Measurements from ENCODE around the gene TMEM163.

Gene TMEM163

DNA sequence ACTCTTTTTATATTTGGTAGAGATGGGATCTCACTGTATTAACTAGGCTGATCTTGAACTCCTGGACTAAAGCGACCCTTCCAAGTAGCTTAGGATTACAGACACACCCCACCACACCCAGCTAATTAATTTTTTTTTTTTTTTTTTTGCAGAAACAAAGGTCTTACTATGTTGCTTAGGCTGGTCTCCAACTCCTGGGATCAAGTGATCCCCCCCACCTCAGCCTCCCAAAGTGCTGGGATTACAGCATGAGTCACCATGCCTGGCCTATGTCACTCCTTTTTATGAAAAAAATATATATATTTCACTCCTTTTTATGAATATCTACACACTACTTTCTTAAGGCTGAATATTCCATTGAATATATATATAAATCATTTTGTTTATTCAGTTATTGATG lies 302.2 kb downstream of the TMEM163 start:
- H3K27ac ChIP-seq (ENCODE audit: low read depth, low read length), result no peak overlapping the region
- TF ChIP-seq, protein P1, sequence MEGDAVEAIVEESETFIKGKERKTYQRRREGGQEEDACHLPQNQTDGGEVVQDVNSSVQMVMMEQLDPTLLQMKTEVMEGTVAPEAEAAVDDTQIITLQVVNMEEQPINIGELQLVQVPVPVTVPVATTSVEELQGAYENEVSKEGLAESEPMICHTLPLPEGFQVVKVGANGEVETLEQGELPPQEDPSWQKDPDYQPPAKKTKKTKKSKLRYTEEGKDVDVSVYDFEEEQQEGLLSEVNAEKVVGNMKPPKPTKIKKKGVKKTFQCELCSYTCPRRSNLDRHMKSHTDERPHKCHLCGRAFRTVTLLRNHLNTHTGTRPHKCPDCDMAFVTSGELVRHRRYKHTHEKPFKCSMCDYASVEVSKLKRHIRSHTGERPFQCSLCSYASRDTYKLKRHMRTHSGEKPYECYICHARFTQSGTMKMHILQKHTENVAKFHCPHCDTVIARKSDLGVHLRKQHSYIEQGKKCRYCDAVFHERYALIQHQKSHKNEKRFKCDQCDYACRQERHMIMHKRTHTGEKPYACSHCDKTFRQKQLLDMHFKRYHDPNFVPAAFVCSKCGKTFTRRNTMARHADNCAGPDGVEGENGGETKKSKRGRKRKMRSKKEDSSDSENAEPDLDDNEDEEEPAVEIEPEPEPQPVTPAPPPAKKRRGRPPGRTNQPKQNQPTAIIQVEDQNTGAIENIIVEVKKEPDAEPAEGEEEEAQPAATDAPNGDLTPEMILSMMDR (IDR thresholded peaks at IDR 0.05; ENCODE audit: low read depth, low read length, poor library complexity, severe bottlenecking), result no peak
- TF ChIP-seq EZH2phosphoT487 (IDR thresholded peaks at IDR 0.05; ENCODE audit: borderline replicate concordance, low read length), result no peak
- H4K20me1 ChIP-seq (ENCODE audit: control insufficient read depth, insufficient read depth, low read depth, low read length), result no peaks in the 10 kb centered on the region
- H3K4me3 ChIP-seq (ENCODE audit: low read length), result no peak overlapping the region
- peaks cover 11% of the 10 kb centered on the region for H3K4me1 ChIP-seq (ENCODE audit: control insufficient read depth, low read length)
- H3K4me2 ChIP-seq (ENCODE audit: low read length), result no peak overlapping the region
- H3K27me3 ChIP-seq (ENCODE audit: control insufficient read depth, low read length), result no peaks in the 10 kb centered on the region
- H3K9me3 ChIP-seq (ENCODE audit: control insufficient read depth, insufficient read depth, low read length), result no peaks in the 10 kb centered on the region
- peaks cover 31% of the 10 kb centered on the region for H3K36me3 ChIP-seq (ENCODE audit: control insufficient read depth, low read length)
- H3K9me2 ChIP-seq (replicated peaks; ENCODE audit: control insufficient read depth, low read length), result no peaks in the 10 kb centered on the region
- no peaks in the 10 kb centered on the region for H3K79me2 ChIP-seq (ENCODE audit: control insufficient read depth, low read length)
- H3F3A ChIP-seq (ENCODE audit: control insufficient read depth, insufficient read depth), result no peaks in the 10 kb centered on the region

GRCh38 chr2:134416018-134416417 lies 302.8 kb downstream of the TMEM163 start:
- Histone ChIP-seq H3K4me3 (ENCODE audit: low read length) (no peak overlapping the region), H3K9me2 (replicated peaks; ENCODE audit: control insufficient read depth, low read length) (no peaks in the 10 kb centered on the region), H3K36me3 (ENCODE audit: control insufficient read depth, low read length) (peaks cover 35% of the 10 kb centered on the region), H3K4me2 (ENCODE audit: low read length) (no peak overlapping the region), H3K9me3 (ENCODE audit: control insufficient read depth, insufficient read depth, low read length) (no peaks in the 10 kb centered on the region), H3K4me1 (ENCODE audit: control insufficient read depth, low read length) (peaks cover 17% of the 10 kb centered on the region), H3K79me2 (ENCODE audit: control insufficient read depth, low read length) (peaks cover under 1% of the 10 kb centered on the region; the same call in 1 of the 2 replicates), H4K20me1 (ENCODE audit: control insufficient read depth, insufficient read depth, low read depth, low read length) (no peaks in the 10 kb centered on the region), H3F3A (ENCODE audit: control insufficient read depth, insufficient read depth) (peaks cover 4% of the 10 kb centered on the region), H3K27ac (ENCODE audit: low read depth, low read length) (no peak overlapping the region), H3K27me3 (ENCODE audit: control insufficient read depth, low read length) (no peaks in the 10 kb centered on the region)
- no peak for TF ChIP-seq EZH2phosphoT487 (IDR thresholded peaks at IDR 0.05; ENCODE audit: borderline replicate concordance, low read length)
- TF ChIP-seq, protein P1 (IDR thresholded peaks at IDR 0.05; ENCODE audit: low read depth, low read length, poor library complexity, severe bottlenecking), result no peak

DNA sequence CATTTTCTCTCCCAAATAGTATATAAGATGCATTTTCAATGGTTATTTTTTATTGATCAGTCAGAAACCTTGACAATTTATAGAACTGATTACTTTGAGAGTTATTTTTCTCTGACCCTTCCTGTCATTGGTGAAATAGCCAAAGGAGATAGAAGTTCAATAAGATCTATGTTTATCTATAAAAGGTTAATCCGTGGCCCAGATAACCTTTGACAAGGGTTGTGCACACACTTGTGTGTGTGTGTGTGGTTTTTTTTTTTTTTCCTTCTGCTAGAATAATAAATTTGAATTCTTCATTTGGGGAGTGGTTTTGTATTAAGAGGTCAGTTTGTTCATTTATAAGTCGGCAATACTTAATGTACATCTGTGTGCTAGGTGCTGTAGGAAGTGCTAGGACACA lies 304.9 kb downstream of the TMEM163 start:
- Histone ChIP-seq H3F3A (ENCODE audit: control insufficient read depth, insufficient read depth) (peaks cover 9% of the 10 kb centered on the region), H3K9me3 (ENCODE audit: control insufficient read depth, insufficient read depth, low read length) (no peaks in the 10 kb centered on the region), H4K20me1 (ENCODE audit: control insufficient read depth, insufficient read depth, low read depth, low read length) (no peaks in the 10 kb centered on the region), H3K27me3 (ENCODE audit: control insufficient read depth, low read length) (no peaks in the 10 kb centered on the region), H3K4me3 (ENCODE audit: low read length) (no peak overlapping the region), H3K4me2 (ENCODE audit: low read length) (no peak overlapping the region), H3K36me3 (ENCODE audit: control insufficient read depth, low read length) (peaks cover 44% of the 10 kb centered on the region), H3K79me2 (ENCODE audit: control insufficient read depth, low read length) (peaks cover 4% of the 10 kb centered on the region; the same call in 1 of the 2 replicates), H3K27ac (ENCODE audit: low read depth, low read length) (no peak overlapping the region), H3K9me2 (replicated peaks; ENCODE audit: control insufficient read depth, low read length) (no peaks in the 10 kb centered on the region), H3K4me1 (ENCODE audit: control insufficient read depth, low read length) (peaks cover 35% of the 10 kb centered on the region)
- TF ChIP-seq, protein P1 (IDR thresholded peaks at IDR 0.05; ENCODE audit: low read depth, low read length, poor library complexity, severe bottlenecking), result no peak
- TF ChIP-seq EZH2phosphoT487 (IDR thresholded peaks at IDR 0.05; ENCODE audit: borderline replicate concordance, low read length), result no peak

Data from DOHH2 (cell line).